ENCODE results near the gene COX5A.

DNA sequence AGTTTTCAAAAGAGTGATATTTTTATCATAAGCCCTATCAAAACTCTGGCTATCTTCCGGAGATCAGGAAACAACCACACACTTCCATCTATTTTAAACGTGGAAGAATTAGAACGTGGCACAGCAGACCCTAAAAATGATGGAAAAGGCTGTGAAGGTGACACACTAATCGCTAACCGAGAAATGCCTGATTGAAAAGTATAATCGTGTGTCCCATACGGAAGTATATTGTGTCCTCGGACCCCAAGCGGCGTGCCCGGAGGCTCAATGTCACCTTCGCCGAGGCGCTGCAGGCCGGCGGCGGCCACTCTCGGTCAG lies 642 bp downstream of the COX5A start:
- TF ChIP-seq, protein P1, sequence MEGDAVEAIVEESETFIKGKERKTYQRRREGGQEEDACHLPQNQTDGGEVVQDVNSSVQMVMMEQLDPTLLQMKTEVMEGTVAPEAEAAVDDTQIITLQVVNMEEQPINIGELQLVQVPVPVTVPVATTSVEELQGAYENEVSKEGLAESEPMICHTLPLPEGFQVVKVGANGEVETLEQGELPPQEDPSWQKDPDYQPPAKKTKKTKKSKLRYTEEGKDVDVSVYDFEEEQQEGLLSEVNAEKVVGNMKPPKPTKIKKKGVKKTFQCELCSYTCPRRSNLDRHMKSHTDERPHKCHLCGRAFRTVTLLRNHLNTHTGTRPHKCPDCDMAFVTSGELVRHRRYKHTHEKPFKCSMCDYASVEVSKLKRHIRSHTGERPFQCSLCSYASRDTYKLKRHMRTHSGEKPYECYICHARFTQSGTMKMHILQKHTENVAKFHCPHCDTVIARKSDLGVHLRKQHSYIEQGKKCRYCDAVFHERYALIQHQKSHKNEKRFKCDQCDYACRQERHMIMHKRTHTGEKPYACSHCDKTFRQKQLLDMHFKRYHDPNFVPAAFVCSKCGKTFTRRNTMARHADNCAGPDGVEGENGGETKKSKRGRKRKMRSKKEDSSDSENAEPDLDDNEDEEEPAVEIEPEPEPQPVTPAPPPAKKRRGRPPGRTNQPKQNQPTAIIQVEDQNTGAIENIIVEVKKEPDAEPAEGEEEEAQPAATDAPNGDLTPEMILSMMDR (IDR thresholded peaks at IDR 0.05): no peak
- no peak for TF ChIP-seq POLR2A (IDR thresholded peaks at IDR 0.05; ENCODE audit: low read depth)
- TF ChIP-seq POLR2AphosphoS5 (IDR thresholded peaks at IDR 0.05): no peak
- TF ChIP-seq EP300 (IDR thresholded peaks at IDR 0.05): no peak

All from esophagus muscularis mucosa (tissue), 4 donors.